ENCODE data around the gene UFD1.
"Not testable (repeated sequence)": the region's sequence is repeated elsewhere in the genome, so short reads cannot be mapped to it uniquely, and the experiment has no call there.

The UFD1 gene

GRCh38 chr22:19446603-19447329, 32.2 kb downstream of the UFD1 start:
- no peak for DNase-seq

GRCh38 chr22:19445279-19445982, 33.6 kb downstream of the UFD1 start:
- DNase-seq, result not testable (repeated sequence)

GRCh38 chr22:19443544-19444211, 35.3 kb downstream of the UFD1 start:
- DNase-seq, result peak in 1 of 2 experiments; percentile 6

GRCh38 chr22:19442166-19442565, 36.8 kb downstream of the UFD1 start:
- no peak for DNase-seq

- DNase-seq, result no peak
Measured at GRCh38 chr22:19440411-19441195, 38.4 kb downstream of the UFD1 start.

- DNase-seq, result no peak
Measured at GRCh38 chr22:19438298-19438697, 40.7 kb downstream of the UFD1 start.

- DNase-seq, result not testable (repeated sequence)
Measured at GRCh38 chr22:19436444-19437161, 42.4 kb downstream of the UFD1 start.

- DNase-seq, result no peak
Measured at GRCh38 chr22:19434829-19435580, 44.0 kb downstream of the UFD1 start.

- DNase-seq, result no peak
Measured at GRCh38 chr22:19434401-19434800, 44.6 kb downstream of the UFD1 start.

GRCh38 chr22:19432133-19432851, 46.7 kb downstream of the UFD1 start, which contains the start of gene MRPL40:
Gene MRPL40, plus strand, starts transcription at chr22:19432545. Its CDS starts 10 bp downstream, at chr22:19432555.
- DNase-seq, result peak; percentile 94

- DNase-seq, result peak; percentile 92 to 94
Measured at GRCh38 chr22:19431649-19432132, 47.3 kb downstream of the UFD1 start, which contains the start of gene HIRA. Gene HIRA, minus strand, starts transcription at chr22:19431733. Its CDS starts 257 bp downstream, at chr22:19431476.

GRCh38 chr22:19430890-19431541, 48.0 kb downstream of the UFD1 start:
- peak; percentile 44 to 57 for DNase-seq

- peak in 1 of 2 experiments; percentile 55 for DNase-seq
Measured at GRCh38 chr22:19429950-19430889, 48.8 kb downstream of the UFD1 start.

GRCh38 chr22:19424186-19424500, 54.9 kb downstream of the UFD1 start:
- DNase-seq, result no peak

GRCh38 chr22:19422440-19423301, 56.3 kb downstream of the UFD1 start:
- no peak for DNase-seq

GRCh38 chr22:19420321-19420720, 58.7 kb downstream of the UFD1 start:
- DNase-seq, result no peak

- DNase-seq, result peak; percentile 41 to 54
Measured at GRCh38 chr22:19419464-19420178, 59.4 kb downstream of the UFD1 start.
